ENCODE data around the gene CTBS. TPM values are rescaled to one million over a fixed set of nuclear protein-coding genes. Genes with fewer than 3 reads are reported as not detected.

CTBS gene
- total RNA-seq, 1 donor from 2014 or later, result 9.3 TPM

DNA sequence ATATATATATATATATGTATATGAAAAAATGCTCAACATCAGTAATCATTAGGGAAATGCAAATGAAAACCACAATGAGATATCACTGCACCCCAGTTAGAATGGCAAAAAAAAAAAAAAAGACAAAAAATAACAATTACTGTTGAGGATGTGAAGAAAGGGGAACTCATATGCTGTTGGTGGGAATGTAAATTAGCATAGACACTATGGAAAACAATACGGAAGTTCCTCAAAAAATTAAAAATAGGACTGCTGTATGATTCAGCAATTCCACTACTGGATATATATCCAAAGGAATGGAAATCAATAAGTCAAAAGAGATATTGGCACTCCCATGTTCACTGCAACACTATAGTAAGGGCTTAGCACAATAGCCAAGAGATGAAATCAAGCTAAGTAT, 41.5 kb upstream of the CTBS start:
- no peak overlapping the region for H3K4me3 ChIP-seq (ENCODE audit: low read depth, low read length)
- H3K27me3 ChIP-seq (ENCODE audit: control insufficient read depth, insufficient read depth, low read length), result no peaks in the 10 kb centered on the region
- TF ChIP-seq, protein P1, sequence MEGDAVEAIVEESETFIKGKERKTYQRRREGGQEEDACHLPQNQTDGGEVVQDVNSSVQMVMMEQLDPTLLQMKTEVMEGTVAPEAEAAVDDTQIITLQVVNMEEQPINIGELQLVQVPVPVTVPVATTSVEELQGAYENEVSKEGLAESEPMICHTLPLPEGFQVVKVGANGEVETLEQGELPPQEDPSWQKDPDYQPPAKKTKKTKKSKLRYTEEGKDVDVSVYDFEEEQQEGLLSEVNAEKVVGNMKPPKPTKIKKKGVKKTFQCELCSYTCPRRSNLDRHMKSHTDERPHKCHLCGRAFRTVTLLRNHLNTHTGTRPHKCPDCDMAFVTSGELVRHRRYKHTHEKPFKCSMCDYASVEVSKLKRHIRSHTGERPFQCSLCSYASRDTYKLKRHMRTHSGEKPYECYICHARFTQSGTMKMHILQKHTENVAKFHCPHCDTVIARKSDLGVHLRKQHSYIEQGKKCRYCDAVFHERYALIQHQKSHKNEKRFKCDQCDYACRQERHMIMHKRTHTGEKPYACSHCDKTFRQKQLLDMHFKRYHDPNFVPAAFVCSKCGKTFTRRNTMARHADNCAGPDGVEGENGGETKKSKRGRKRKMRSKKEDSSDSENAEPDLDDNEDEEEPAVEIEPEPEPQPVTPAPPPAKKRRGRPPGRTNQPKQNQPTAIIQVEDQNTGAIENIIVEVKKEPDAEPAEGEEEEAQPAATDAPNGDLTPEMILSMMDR (IDR thresholded peaks at IDR 0.05; ENCODE audit: insufficient read depth, low read length, poor library complexity, severe bottlenecking), result no peak
- no peaks in the 10 kb centered on the region for H3K36me3 ChIP-seq (ENCODE audit: control insufficient read depth, insufficient read depth, low read length)
- DNase-seq (ENCODE audit: low read depth), result no peak

- DNase-seq (ENCODE audit: low read depth), result no peak
- TF ChIP-seq, protein P1 (IDR thresholded peaks at IDR 0.05; ENCODE audit: insufficient read depth, low read length, poor library complexity, severe bottlenecking), result no peak
- H3K27me3 ChIP-seq (ENCODE audit: control insufficient read depth, insufficient read depth, low read length), result no peaks in the 10 kb centered on the region
- H3K36me3 ChIP-seq (ENCODE audit: control insufficient read depth, insufficient read depth, low read length), result no peaks in the 10 kb centered on the region
- no peak overlapping the region for H3K4me3 ChIP-seq (ENCODE audit: low read depth, low read length)
Measured at GRCh38 chr1:84613887-84614286, 39.6 kb upstream of the CTBS start.

DNA sequence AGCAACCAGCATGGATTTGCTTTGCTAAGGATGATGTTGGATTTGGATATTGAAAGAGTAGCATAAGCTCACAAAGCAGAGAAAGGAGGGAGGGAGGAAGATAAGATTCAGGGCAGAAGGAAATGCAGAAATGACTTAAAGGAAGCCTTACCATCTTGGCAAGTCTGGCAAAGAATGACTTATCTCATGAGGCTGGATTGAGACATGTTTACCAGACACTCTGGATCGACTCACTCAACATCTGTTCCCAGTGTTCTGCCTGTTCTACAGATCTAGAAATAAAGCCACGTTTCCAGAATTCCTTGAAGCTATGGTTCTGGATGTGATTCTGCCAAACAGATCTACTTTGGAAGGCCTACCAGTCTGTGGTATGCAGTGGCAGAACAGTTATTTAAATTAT, 38.8 kb upstream of the CTBS start:
- DNase-seq (ENCODE audit: low read depth), result no peak
- TF ChIP-seq, protein P1 (IDR thresholded peaks at IDR 0.05; ENCODE audit: insufficient read depth, low read length, poor library complexity, severe bottlenecking), result no peak
- Histone ChIP-seq H3K4me3 (ENCODE audit: low read depth, low read length) (no peak overlapping the region), H3K27me3 (ENCODE audit: control insufficient read depth, insufficient read depth, low read length) (no peaks in the 10 kb centered on the region), H3K36me3 (ENCODE audit: control insufficient read depth, insufficient read depth, low read length) (no peaks in the 10 kb centered on the region)

DNA sequence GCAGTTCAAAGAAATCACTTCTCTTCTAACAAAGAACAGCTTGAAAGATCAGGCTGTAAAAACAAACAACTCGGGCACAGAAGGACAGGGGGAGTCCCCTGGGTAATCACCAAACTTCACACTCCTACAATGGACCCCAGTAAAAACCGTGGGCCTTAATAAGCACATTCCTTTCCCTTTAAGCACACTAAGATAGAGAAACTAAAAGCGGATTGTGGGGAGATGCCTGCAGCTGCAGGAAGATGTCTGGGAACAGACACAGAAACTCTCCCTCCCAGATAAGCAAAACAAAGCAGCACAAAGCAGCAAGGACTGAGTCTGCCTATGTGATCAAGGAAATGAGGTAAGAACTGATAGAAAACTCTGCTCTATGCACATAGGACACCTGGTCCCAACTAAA, 37.6 kb upstream of the CTBS start:
- no peak for DNase-seq (ENCODE audit: low read depth)
- H3K4me3 ChIP-seq (ENCODE audit: low read depth, low read length), result no peak overlapping the region
- no peaks in the 10 kb centered on the region for H3K36me3 ChIP-seq (ENCODE audit: control insufficient read depth, insufficient read depth, low read length)
- no peaks in the 10 kb centered on the region for H3K27me3 ChIP-seq (ENCODE audit: control insufficient read depth, insufficient read depth, low read length)
- TF ChIP-seq, protein P1 (IDR thresholded peaks at IDR 0.05; ENCODE audit: insufficient read depth, low read length, poor library complexity, severe bottlenecking), result no peak

DNA sequence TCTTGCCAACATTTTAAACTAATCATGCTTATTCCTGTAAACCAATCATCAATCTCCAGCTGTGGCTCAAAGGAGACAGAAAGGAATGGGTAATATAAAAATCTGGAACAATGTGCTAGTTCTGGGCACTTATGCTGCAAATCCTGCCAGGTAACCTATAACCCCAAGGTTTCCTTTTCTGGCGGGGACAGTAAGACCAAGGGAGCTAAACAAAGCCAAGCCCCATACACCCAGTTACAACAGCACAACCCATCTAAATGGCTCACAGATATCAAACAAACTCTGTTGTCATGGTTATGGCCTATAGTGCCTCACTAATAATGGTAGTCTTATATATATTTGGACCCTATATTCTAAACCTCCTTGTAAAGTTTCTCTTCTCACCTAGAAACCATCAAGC, 36.9 kb upstream of the CTBS start:
- H3K4me3 ChIP-seq (ENCODE audit: low read depth, low read length), result no peak overlapping the region
- no peak for DNase-seq (ENCODE audit: low read depth)
- H3K36me3 ChIP-seq (ENCODE audit: control insufficient read depth, insufficient read depth, low read length), result no peaks in the 10 kb centered on the region
- TF ChIP-seq, protein P1 (IDR thresholded peaks at IDR 0.05; ENCODE audit: insufficient read depth, low read length, poor library complexity, severe bottlenecking), result no peak
- no peaks in the 10 kb centered on the region for H3K27me3 ChIP-seq (ENCODE audit: control insufficient read depth, insufficient read depth, low read length)

DNA sequence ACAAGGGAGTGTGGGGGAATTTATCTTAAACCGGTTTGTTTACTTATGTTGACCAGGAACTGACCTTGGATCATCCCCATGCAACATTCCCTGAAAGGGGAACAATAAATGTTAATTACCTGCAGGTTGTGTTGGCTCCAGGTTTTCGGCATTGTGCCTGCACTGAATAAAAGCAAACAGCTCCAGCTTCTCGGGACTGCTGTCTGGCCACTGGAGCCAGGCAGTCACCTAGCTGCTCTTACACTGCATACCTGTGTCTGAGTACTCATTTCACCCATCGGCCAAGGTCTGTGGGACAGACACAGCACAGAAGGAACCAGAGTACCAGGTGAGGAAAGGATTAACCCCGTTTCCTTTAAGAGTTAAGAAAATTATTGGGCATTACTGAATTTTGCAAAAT, 32.7 kb upstream of the CTBS start:
- TF ChIP-seq, protein P1 (IDR thresholded peaks at IDR 0.05; ENCODE audit: insufficient read depth, low read length, poor library complexity, severe bottlenecking), result no peak
- no peak for DNase-seq (ENCODE audit: low read depth)
- H3K4me3 ChIP-seq (ENCODE audit: low read depth, low read length), result no peak overlapping the region
- no peaks in the 10 kb centered on the region for H3K27me3 ChIP-seq (ENCODE audit: control insufficient read depth, insufficient read depth, low read length)
- H3K36me3 ChIP-seq (ENCODE audit: control insufficient read depth, insufficient read depth, low read length), result no peaks in the 10 kb centered on the region

Data from kidney epithelial cell (primary cell).